Loucy (cell line): ENCODE measurements around the gene DHRSX.

Experiments used
- H2AFZ ChIP-seq: fragments of 200-600 bp; sonication (generic); 2 replicates; pipeline ENCODE4 v1.6.0; 2016; ENCODE audit warnings: antibody characterized with exemption, mild to moderate bottlenecking, low read length, moderate library complexity
- H3F3A ChIP-seq: fragments of 200-600 bp; 2 replicates; pipeline ENCODE4 v1.6.0; 2016; ENCODE audit warnings: antibody characterized with exemption, low read depth, mild to moderate bottlenecking
- H3K27me3 ChIP-seq: fragments of 200-600 bp; sonication (generic); 2 replicates; pipeline ENCODE4 v1.6.1; 2014; ENCODE audit warnings: low read length, mild to moderate bottlenecking; ENCODE audit not compliant: insufficient read depth, poor library complexity, severe bottlenecking
- H3K36me3 ChIP-seq: fragments of 200-600 bp; sonication (generic); 2 replicates; pipeline ENCODE4 v1.6.1; 2016; ENCODE audit warnings: low read length; ENCODE audit not compliant: insufficient read depth
- H3K4me1 ChIP-seq: fragments of 200-600 bp; sonication (generic); 2 replicates; pipeline ENCODE4 v1.5.1; 2014; ENCODE audit warnings: low read length, mild to moderate bottlenecking; ENCODE audit not compliant: insufficient read depth, poor library complexity, severe bottlenecking
- H3K4me2 ChIP-seq: fragments of 200-600 bp; sonication (generic); 2 replicates; pipeline ENCODE4 v1.6.0; 2014; ENCODE audit warnings: antibody characterized with exemption, low read length, low read depth, mild to moderate bottlenecking; ENCODE audit not compliant: poor library complexity, severe bottlenecking
- H3K4me3 ChIP-seq: fragments of 200-600 bp; sonication (generic); 2 replicates; pipeline ENCODE4 v1.5.1; 2014; ENCODE audit warnings: low read length, mild to moderate bottlenecking, mixed read lengths; ENCODE audit not compliant: poor library complexity, severe bottlenecking
- H3K79me2 ChIP-seq: fragments of 200-600 bp; sonication (generic); 2 replicates; pipeline ENCODE4 v1.6.1; 2014; ENCODE audit warnings: low read length; ENCODE audit not compliant: insufficient read depth
- H3K9ac ChIP-seq: fragments of 200-600 bp; sonication (generic); 2 replicates; pipeline ENCODE4 v1.6.0; 2014; ENCODE audit warnings: mild to moderate bottlenecking, low read depth, low read length, moderate library complexity; ENCODE audit not compliant: poor library complexity, severe bottlenecking
- H3K9me2 ChIP-seq: fragments of 200-600 bp; sonication (generic); replicated peaks from 2 replicates; pipeline ENCODE4 v1.6.1; 2016; ENCODE audit warnings: low read depth, low read length, mixed read lengths
- H3K9me3 ChIP-seq: fragments of 200-600 bp; sonication (generic); 2 replicates; pipeline ENCODE4 v1.6.1; 2014; ENCODE audit warnings: mild to moderate bottlenecking, antibody characterized with exemption, low read length, low read depth; ENCODE audit not compliant: insufficient read depth
- H4K20me1 ChIP-seq: fragments of 200-600 bp; sonication (generic); 2 replicates; pipeline ENCODE4 v1.6.0; 2014; ENCODE audit warnings: antibody characterized with exemption, low read length, mild to moderate bottlenecking; ENCODE audit not compliant: insufficient read depth, poor library complexity, severe bottlenecking
- EZH2phosphoT487 ChIP-seq: fragments of 200-600 bp; IDR thresholded peaks from 2 replicates; pipeline ENCODE4 v1.6.1; 2018; ENCODE audit warnings: antibody characterized with exemption, mild to moderate bottlenecking, moderate library complexity, borderline replicate concordance
- TF ChIP-seq, protein P1 (sequence below): fragments of 200-600 bp; sonication (generic); conservative IDR thresholded peaks from 2 replicates; pipeline ENCODE4 v1.5.1; 2014; ENCODE audit warnings: mild to moderate bottlenecking, antibody characterized with exemption, low read length

DHRSX gene

DNA sequence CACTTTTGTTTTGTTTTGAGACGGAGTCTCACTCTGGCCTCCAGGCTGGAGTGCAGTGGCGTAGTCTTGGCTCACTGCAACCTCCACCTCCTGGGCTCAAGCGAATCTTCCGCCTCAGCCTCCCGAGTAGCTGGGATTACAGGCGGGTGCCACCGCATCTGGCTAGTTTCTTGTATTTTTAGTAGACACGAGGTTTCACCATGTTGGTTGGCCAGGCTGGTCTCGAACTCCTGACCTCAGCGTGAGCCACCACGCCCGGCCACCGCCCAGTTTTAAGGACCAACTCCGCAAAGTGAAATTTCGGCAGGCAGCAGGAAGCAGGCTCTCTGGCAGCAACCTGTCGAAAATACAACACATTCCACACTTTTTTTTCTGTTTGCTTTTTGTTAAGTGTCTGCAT lies 13.4 kb downstream of the DHRSX start:
- Histone ChIP-seq H3K9me3 (no peaks in the 10 kb centered on the region), H3K36me3 (peaks cover 14% of the 10 kb centered on the region; the same call in 1 of the 2 replicates), H3K4me1 (no peaks in the 10 kb centered on the region), H4K20me1 (no peaks in the 10 kb centered on the region), H3K79me2 (peaks cover 2% of the 10 kb centered on the region; the same call in 1 of the 2 replicates), H2AFZ (no peak overlapping the region), H3K27me3 (no peaks in the 10 kb centered on the region), H3K4me2 (no peak overlapping the region), H3F3A (no peaks in the 10 kb centered on the region), H3K4me3 (no peak overlapping the region), H3K9me2 (no peaks in the 10 kb centered on the region), H3K9ac (no peak overlapping the region)
- no peak for TF ChIP-seq EZH2phosphoT487
- TF ChIP-seq, protein P1, sequence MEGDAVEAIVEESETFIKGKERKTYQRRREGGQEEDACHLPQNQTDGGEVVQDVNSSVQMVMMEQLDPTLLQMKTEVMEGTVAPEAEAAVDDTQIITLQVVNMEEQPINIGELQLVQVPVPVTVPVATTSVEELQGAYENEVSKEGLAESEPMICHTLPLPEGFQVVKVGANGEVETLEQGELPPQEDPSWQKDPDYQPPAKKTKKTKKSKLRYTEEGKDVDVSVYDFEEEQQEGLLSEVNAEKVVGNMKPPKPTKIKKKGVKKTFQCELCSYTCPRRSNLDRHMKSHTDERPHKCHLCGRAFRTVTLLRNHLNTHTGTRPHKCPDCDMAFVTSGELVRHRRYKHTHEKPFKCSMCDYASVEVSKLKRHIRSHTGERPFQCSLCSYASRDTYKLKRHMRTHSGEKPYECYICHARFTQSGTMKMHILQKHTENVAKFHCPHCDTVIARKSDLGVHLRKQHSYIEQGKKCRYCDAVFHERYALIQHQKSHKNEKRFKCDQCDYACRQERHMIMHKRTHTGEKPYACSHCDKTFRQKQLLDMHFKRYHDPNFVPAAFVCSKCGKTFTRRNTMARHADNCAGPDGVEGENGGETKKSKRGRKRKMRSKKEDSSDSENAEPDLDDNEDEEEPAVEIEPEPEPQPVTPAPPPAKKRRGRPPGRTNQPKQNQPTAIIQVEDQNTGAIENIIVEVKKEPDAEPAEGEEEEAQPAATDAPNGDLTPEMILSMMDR, result no peak

DNA sequence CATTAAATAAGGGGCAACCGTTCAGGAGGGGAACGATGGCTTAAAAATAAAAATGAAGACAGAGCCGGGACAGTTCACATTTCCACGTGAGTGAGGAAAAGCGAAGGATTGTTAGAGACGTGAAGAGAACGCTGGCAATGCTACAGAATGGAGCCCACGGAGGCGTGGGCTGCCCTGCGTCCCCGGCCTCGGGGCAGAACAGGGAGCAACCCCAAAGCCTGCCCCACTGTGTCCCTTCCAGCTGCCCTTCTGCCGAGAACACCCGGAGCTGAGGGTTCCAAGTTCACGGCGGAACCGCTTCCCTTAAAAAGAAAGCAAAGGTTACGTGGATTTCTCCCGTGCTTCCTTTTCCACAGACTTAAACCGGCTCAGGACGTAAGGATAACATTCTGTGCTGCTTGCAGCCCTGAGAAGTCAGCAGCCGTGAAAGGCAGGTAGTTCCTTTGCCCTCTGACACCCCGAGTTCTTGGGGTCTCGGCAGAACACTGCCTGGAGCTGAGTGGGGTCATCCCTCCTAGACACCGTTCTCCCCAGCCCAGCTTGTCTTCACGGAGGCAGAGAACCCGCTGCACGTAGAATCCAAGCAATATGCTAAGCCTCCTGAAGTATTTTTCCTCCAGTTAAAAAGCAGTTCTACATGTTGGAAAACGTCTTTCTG lies 14.2 kb downstream of the DHRSX start:
- H3K9me2 ChIP-seq, result no peaks in the 10 kb centered on the region
- TF ChIP-seq, protein P1, result no peak
- TF ChIP-seq EZH2phosphoT487, result no peak
- H3K4me3 ChIP-seq, result no peak overlapping the region
- H2AFZ ChIP-seq, result no peak overlapping the region
- H3K79me2 ChIP-seq, result peaks cover under 1% of the 10 kb centered on the region; the same call in 1 of the 2 replicates
- no peaks in the 10 kb centered on the region for H3K9me3 ChIP-seq
- H3K36me3 ChIP-seq, result peaks cover 14% of the 10 kb centered on the region; the same call in 1 of the 2 replicates
- no peaks in the 10 kb centered on the region for H3K4me1 ChIP-seq
- H3K27me3 ChIP-seq, result no peaks in the 10 kb centered on the region
- no peak overlapping the region for H3K9ac ChIP-seq
- H4K20me1 ChIP-seq, result no peaks in the 10 kb centered on the region
- H3F3A ChIP-seq, result no peaks in the 10 kb centered on the region
- no peak overlapping the region for H3K4me2 ChIP-seq

DNA sequence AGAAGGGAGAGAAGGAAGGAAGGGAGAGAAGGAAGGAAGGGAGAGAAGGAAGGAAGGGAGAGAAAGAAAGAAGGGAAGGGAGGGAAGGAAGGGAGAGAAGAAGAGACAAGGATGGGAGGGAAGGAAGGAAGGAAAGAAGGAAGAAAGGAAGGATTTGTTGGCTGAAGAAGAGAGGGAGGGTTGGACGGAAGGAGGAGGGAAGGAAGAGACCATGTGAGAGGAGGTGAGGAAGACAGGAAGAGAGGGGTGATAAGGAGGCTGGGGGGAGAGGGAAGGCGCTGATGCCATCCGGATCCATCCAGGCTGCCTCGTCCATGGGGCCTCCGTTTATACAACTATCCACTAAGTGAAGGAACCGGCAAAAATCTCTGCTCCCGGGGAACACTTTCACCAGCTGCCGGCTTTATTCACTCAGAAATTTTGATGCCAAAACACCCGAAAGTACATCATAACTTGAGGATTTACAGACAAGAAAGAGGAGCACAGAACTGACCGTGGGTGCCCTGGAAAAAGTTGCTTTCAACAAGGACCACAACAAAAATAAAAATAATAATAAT lies 14.9 kb downstream of the DHRSX start:
- Histone ChIP-seq H3K4me3 (no peak overlapping the region), H3K9me2 (no peaks in the 10 kb centered on the region), H3K36me3 (peaks cover 14% of the 10 kb centered on the region; the same call in 1 of the 2 replicates), H3K79me2 (no peaks in the 10 kb centered on the region), H4K20me1 (no peaks in the 10 kb centered on the region), H3K4me1 (no peaks in the 10 kb centered on the region), H3K9me3 (no peaks in the 10 kb centered on the region), H3K4me2 (no peak overlapping the region), H2AFZ (no peak overlapping the region), H3K9ac (no peak overlapping the region), H3K27me3 (no peaks in the 10 kb centered on the region), H3F3A (no peaks in the 10 kb centered on the region)
- TF ChIP-seq EZH2phosphoT487, result no peak
